Measurements from ENCODE around the gene EPS8L2. TPM values are rescaled to one million over a fixed set of nuclear protein-coding genes. Genes with fewer than 3 reads are reported as not detected.

Gene EPS8L2
- total and polyA plus RNA-seq, 2 of the 4 experiments (the other 2 are of a cell fraction): 17.2 to 39.4 TPM

GRCh38 chr11:748007-748359 lies 42.0 kb downstream of the EPS8L2 start:
- Histone ChIP-seq H3K9ac (ENCODE audit: low read depth, low read length) (peak overlapping the region; percentile 92), H3K27me3 (ENCODE audit: control insufficient read depth, insufficient read depth, low read length) (no peaks in the 10 kb centered on the region)
- no TSS peak for BruUV-seq (replicated peaks)

More at GRCh38 chr11:748007-748359, 42.0 kb downstream of the EPS8L2 start:
- ATAC-seq (ENCODE audit: low read depth): peak; percentile 2
- Histone ChIP-seq H4K91ac (ENCODE audit: insufficient read depth, low read depth, low read length) (peak overlapping the region; percentile 72), H3K36me3 (ENCODE audit: control insufficient read depth, insufficient read depth, low read length) (peaks cover 4% of the 10 kb centered on the region; the same call in 1 of the 2 replicates), H4K5ac (ENCODE audit: low read depth, low read length) (peak overlapping the region; percentile 71), H3K4ac (ENCODE audit: low read depth, low read length) (peak overlapping the region; percentile 78), H2BK120ac (ENCODE audit: low read depth, low read length) (peak overlapping the region; percentile 75), H3K79me1 (ENCODE audit: low read depth in 1 of 2, low read length in 2 of 2) (peaks cover 14 to 50% of the 10 kb centered on the region in 2 experiments), H4K8ac (ENCODE audit: low read depth in 2 of 2, low read length in 2 of 2) (peak overlapping the region; percentile 53 to 57; a peak in 2 of 4 replicates), H3K18ac (ENCODE audit: low read depth, low read length) (peak overlapping the region; percentile 81), H3K4me3 (ENCODE audit: insufficient read depth, low read depth, low read length) (peak overlapping the region; percentile 100), H3K4me1 (ENCODE audit: control insufficient read depth, insufficient read depth, low read length) (peaks cover 9% of the 10 kb centered on the region), H2AFZ (replicated peaks; ENCODE audit: low read length, poor library complexity) (peak overlapping the region; percentile 99), H2BK15ac (ENCODE audit: low read depth, low read length) (no peak overlapping the region), H2AK5ac (ENCODE audit: low read depth, low read length) (peak overlapping the region; percentile 83), H2BK20ac (ENCODE audit: low read depth, low read length) (peak overlapping the region; percentile 5; the same call in 1 of the 2 replicates), H3K23ac (ENCODE audit: low read depth, low read length) (peak overlapping the region; percentile 77), H3K14ac (replicated peaks; ENCODE audit: low read depth, low read length) (peak overlapping the region; percentile 79), H3K9me1 (ENCODE audit: insufficient read depth, low read length) (peaks cover 16% of the 10 kb centered on the region), H3K56ac (ENCODE audit: extremely low read depth, insufficient read depth, low read length) (peak overlapping the region; percentile 62), H3K27ac (ENCODE audit: insufficient read depth, low read length) (peak overlapping the region; percentile 94), H4K20me1 (ENCODE audit: insufficient read depth, low read length) (peaks cover 41% of the 10 kb centered on the region), H3K9me3 (ENCODE audit: control insufficient read depth, insufficient read depth, low read length) (no peaks in the 10 kb centered on the region), H2AK9ac (replicated peaks; ENCODE audit: low read depth, low read length, poor library complexity) (peak overlapping the region; percentile 97), H2BK5ac (ENCODE audit: low read depth, low read length, poor library complexity, severe bottlenecking) (peak overlapping the region; percentile 98), H3K4me2 (ENCODE audit: low read depth, low read length) (peak overlapping the region; percentile 69)
- no peak for DNase-seq
- in situ Hi-C loops (cut with MboI; ENCODE audit: low sequenced_read_pairs) (no loop called here), dilution Hi-C loops (cut with HindIII; ENCODE audit: low sequenced_read_pairs, unreplicated experiment) (no loop called here), intact Hi-C loops (cut with micrococcal nuclease) (no loop called here)
- ChIA-PET POLR2A (ENCODE audit: unreplicated experiment) (no interaction called here), CTCF (interaction anchor here (1.0 to 1.9 kb wide), 3 partner anchors 9 to 20 kb away, joined by 3 to 4 read pairs (median 3); no protein-coding TSS in a partner anchor)
- 13% methylated on average over 8 of the region's 18 CpGs; no CpG with 5 or more reads in 1 of the 2 experiments for WGBS, 2 experiments (ENCODE audit: extremely low coverage in 2 of 2, insufficient read length in 1 of 2)
- TF ChIP-seq POLR2A (IDR thresholded peaks at IDR 0.05; ENCODE audit: low read depth, low read length) (no peak; the same call in 1 of the 2 replicates), NFE2L2 (IDR thresholded peaks at IDR 0.05; ENCODE audit: low read depth, low read length) (no peak), SMC3 (IDR thresholded peaks at IDR 0.05; ENCODE audit: low read depth, low read length) (no peak), MXI1 (IDR thresholded peaks at IDR 0.05; ENCODE audit: borderline replicate concordance, low read depth, low read length) (0 out of 2 replicates have a peak, but pooled peaks have one; percentile 62), USF2 (IDR thresholded peaks at IDR 0.05; ENCODE audit: low read depth, low read length) (peak; percentile 15; the same call in 1 of the 2 replicates), FOS (IDR thresholded peaks at IDR 0.05; ENCODE audit: low read depth, low read length) (no peak), MAZ (IDR thresholded peaks at IDR 0.05; ENCODE audit: borderline replicate concordance, low read depth, low read length) (no peak), CHD1 (IDR thresholded peaks at IDR 0.05; ENCODE audit: low read depth, low read length) (no peak), CEBPB (IDR thresholded peaks at IDR 0.05; ENCODE audit: low read depth, low read length) (no peak)
